Testis (tissue), 2 donors: ENCODE results near the gene MEFV.

Experiments
- POLR2A ChIP-seq: fragments of 450-650 bp; IDR thresholded peaks from one replicate; pipeline ENCODE4 v1.6.1; 2017; ENCODE audit warnings: antibody characterized with exemption, mild to moderate bottlenecking, moderate library complexity
- TF ChIP-seq, protein P1 (sequence below), 3 experiments: fragments of 450-650 bp in 2 of 3; fragments of 200-600 bp in 1 of 3; sonication (generic) in 1 of 3; IDR thresholded peaks; one replicate each; pipeline ENCODE4 v1.5.1; 2016 to 2019; ENCODE audit warnings: antibody characterized with exemption in 3 of 3, mild to moderate bottlenecking in 2 of 3, moderate library complexity in 1 of 3

DNA sequence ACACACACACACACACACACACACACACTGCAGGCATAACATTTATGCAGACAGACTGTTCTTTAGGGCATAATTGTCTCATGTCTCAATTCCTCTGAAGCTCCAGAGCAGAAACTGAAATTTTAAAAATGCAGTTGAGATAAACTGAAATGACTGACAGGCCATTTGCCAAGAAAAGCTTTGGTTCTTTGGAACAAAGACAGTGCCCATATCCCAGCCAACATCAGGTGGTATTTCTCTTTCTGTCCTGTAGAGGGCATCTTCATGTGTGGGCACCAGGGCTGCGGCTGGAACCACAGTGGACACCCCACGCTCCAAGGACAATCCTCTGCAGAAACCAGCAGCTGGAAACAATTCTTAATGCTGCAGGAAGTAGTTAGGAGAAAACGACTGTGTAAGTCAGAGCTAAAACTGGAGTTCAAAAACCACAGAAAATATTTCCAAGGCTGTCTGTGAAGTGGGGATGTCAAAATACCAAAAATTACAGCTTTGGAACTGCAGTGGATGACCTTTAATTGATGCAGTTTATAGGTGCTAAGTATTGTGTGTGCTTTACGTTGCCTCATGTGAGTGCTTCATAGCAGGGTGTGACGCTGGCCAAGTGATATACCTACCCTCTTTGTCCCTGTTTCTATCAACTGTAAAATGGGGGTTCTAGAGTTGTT, 10.6 kb upstream of the MEFV start:
- TF ChIP-seq, protein P1, sequence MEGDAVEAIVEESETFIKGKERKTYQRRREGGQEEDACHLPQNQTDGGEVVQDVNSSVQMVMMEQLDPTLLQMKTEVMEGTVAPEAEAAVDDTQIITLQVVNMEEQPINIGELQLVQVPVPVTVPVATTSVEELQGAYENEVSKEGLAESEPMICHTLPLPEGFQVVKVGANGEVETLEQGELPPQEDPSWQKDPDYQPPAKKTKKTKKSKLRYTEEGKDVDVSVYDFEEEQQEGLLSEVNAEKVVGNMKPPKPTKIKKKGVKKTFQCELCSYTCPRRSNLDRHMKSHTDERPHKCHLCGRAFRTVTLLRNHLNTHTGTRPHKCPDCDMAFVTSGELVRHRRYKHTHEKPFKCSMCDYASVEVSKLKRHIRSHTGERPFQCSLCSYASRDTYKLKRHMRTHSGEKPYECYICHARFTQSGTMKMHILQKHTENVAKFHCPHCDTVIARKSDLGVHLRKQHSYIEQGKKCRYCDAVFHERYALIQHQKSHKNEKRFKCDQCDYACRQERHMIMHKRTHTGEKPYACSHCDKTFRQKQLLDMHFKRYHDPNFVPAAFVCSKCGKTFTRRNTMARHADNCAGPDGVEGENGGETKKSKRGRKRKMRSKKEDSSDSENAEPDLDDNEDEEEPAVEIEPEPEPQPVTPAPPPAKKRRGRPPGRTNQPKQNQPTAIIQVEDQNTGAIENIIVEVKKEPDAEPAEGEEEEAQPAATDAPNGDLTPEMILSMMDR (IDR thresholded peaks at IDR 0.05), result peak; percentile 35 to 54 (median 38)
- TF ChIP-seq POLR2A, result no peak
